Activated naive CD8-positive, alpha-beta T cell treated with anti-CD3 and anti-CD28 coated beads, Interleukin-2, amount 50 U/mL, for 24 hours (primary cell): ENCODE results near the gene ANKS3.

ENCODE experiments used
- ATAC-seq: fragments of 150-1000 bp; cut with Tn5 transposase; one replicate; pipeline ENCODE4 v1.10.0; 2021
- DNase-seq: peaks from one replicate; pipeline ENCODE4 v3.0.0; 2021
- H3K27ac Mint-ChIP-seq: one replicate; pipeline ENCODE4 v1.8.0; 2021; ENCODE audit warnings: mild to moderate bottlenecking, mixed read lengths
- H3K27me3 Mint-ChIP-seq: one replicate; pipeline ENCODE4 v1.8.0; 2021; ENCODE audit warnings: mixed read lengths
- H3K36me3 Mint-ChIP-seq: one replicate; pipeline ENCODE4 v1.8.0; 2021; ENCODE audit warnings: low read depth, mixed read lengths
- H3K4me1 Mint-ChIP-seq: one replicate; pipeline ENCODE4 v1.8.0; 2021; ENCODE audit warnings: mixed read lengths
- H3K4me3 Mint-ChIP-seq: one replicate; pipeline ENCODE4 v1.8.0; 2021; ENCODE audit warnings: mild to moderate bottlenecking, moderate library complexity, mixed read lengths
- H3K9me3 Mint-ChIP-seq: one replicate; pipeline ENCODE4 v1.8.0; 2021; ENCODE audit warnings: mixed read lengths

Gene ANKS3, protein sequence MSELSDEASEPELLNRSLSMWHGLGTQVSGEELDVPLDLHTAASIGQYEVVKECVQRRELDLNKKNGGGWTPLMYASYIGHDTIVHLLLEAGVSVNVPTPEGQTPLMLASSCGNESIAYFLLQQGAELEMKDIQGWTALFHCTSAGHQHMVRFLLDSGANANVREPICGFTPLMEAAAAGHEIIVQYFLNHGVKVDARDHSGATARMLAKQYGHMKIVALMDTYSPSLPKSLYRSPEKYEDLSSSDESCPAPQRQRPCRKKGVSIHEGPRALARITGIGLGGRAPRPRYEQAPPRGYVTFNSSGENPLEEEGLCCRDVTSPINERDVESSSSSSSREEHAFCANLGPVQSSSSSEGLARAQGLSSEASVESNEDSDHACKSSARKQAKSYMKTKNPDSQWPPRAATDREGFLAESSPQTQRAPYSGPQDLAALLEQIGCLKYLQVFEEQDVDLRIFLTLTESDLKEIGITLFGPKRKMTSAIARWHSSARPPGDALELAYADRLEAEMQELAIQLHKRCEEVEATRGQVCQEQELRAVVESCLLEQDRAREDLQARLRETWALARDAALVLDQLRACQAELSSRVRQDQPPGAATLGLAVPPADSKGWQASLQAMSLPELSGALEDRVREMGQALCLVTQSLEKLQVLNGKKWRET

DNA sequence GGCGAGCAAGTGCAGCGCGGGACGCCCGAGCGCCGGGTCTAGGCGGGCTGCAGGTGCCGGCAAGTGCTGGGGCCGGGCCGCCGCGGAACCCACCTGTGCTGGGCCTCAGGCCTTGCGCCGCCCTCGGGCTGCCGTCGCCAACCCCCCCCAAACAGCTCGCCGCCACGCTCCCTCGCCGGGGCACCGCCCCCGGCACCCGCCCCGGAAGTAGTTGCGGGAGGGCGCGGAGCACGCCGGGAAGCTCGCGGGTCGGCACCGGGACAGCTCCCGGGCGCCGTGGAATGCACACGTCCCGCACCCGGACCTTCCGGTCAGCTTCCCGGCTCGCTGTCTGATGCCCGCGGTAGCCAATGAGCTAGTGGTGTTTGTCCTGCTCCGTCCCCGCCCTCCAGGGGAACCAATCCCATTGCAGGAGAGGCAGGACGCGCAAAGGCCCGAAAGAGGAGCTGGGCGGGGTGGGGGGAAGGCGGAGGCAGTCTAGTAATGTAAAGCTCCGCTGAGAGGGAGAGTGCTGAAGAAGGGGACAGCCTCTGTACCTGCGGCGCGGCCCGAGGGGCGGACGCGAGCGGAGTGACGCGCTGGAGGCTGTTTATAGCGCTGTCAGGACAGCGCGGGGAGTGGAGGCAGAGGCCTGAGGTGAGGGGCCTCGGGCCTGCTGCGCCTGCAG, at the start of gene ANKS3, which contains the start of gene DNAAF8:
Gene ANKS3 (minus strand): TSS at position 209 of the 667 bp plus-strand sequence. CDS start 4,122 bp downstream, outside the sequence.
Gene DNAAF8 (plus strand): TSS at position 475 of the 667 bp plus-strand sequence. CDS start 1,978 bp downstream, outside the sequence.
- peak within 1 kb of the TSS; percentile 87 for H3K4me3 Mint-ChIP-seq
- H3K27me3 Mint-ChIP-seq, result no peaks in the 10 kb centered on the region
- H3K36me3 Mint-ChIP-seq, result peaks cover 5% of the 10 kb centered on the region
- peak; percentile 82 for ATAC-seq
- H3K27ac Mint-ChIP-seq, result peak within 1 kb of the TSS; percentile 79
- peak; percentile 83 for DNase-seq
- H3K9me3 Mint-ChIP-seq, result no peaks in the 10 kb centered on the region
- peaks cover 22% of the 10 kb centered on the region for H3K4me1 Mint-ChIP-seq

DNA sequence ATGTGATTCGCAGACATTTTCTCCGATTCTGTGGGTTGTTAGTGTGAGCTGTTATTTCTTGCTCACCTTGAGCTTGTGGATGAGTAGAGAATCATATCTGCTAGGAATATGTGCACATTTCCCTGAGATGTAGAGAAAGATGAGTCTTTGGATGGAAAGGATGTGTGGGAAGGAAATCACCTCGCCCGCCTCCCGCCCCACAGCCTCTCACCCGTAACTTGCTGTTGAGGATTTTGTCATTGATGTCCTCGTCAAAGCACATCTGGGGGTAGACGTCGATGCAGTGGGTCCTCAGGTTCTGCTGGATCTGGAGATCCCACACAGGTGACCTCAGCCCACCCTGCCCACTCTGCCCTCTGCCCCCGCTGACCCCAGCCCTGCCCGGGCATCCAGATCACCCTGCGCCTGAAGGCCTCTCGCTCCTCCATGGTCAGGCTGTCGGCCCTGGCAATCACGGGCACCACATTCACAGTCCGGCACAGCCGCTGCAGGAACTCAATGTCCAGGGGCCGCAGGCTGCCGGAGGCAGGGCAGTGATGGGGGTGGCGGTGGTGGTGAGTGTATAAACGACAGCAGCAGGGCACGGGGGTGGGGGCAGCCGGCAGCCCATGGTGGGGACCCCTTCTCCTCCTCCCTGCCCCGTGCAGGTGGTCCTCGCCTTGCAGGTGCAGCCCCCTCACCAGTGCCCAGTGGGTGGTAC, 49.3 kb upstream of the ANKS3 start:
- ATAC-seq (no peak), DNase-seq (no peak)
- Mint-ChIP-seq H3K9me3 (no peaks in the 10 kb centered on the region), H3K4me3 (no peak overlapping the region), H3K27me3 (no peaks in the 10 kb centered on the region), H3K36me3 (no peaks in the 10 kb centered on the region), H3K4me1 (no peaks in the 10 kb centered on the region), H3K27ac (no peak overlapping the region)

DNA sequence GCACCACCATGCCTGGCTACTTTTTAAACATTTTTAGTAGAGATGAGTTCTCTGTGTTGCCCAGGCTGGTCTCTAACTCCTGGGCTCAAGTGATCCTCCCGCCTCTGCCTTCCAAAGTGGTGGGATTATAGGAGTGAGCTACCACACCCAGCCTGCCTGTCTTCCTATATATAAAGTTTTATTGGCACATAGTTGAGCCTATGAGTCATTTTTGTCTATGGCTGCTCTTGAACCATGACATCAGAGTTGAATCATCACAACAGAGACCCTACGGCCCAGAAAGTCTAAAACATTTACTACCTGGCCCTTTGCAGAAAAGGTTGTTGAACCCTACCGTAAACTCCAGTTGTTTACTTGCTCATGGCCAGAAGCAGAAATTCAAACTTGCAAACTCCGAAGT, 46.2 kb upstream of the ANKS3 start:
- no peak for DNase-seq
- no peak for ATAC-seq
- Mint-ChIP-seq H3K4me3 (no peak overlapping the region), H3K36me3 (no peaks in the 10 kb centered on the region), H3K27me3 (no peaks in the 10 kb centered on the region), H3K9me3 (no peaks in the 10 kb centered on the region), H3K4me1 (no peaks in the 10 kb centered on the region), H3K27ac (no peak overlapping the region)

DNA sequence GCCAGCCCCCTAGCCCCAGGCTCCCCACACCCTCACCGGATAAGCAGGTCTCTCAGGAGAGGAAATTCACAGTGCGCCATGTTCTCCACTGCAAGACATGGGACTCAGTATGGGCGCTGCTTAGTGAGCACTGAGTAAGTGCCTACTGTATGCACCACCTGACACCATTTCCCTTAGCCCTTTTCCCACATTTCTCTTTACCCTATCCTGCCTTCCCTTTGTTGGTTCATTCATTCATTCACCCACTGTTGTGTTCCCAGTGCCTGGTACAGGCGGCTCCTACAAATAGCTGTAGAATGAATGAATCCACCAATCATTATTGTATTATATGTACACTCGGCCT, 44.0 kb upstream of the ANKS3 start:
- Mint-ChIP-seq H3K4me1 (no peaks in the 10 kb centered on the region), H3K4me3 (no peak overlapping the region), H3K27ac (no peak overlapping the region), H3K27me3 (no peaks in the 10 kb centered on the region), H3K9me3 (no peaks in the 10 kb centered on the region), H3K36me3 (no peaks in the 10 kb centered on the region)
- ATAC-seq (no peak), DNase-seq (no peak)

DNA sequence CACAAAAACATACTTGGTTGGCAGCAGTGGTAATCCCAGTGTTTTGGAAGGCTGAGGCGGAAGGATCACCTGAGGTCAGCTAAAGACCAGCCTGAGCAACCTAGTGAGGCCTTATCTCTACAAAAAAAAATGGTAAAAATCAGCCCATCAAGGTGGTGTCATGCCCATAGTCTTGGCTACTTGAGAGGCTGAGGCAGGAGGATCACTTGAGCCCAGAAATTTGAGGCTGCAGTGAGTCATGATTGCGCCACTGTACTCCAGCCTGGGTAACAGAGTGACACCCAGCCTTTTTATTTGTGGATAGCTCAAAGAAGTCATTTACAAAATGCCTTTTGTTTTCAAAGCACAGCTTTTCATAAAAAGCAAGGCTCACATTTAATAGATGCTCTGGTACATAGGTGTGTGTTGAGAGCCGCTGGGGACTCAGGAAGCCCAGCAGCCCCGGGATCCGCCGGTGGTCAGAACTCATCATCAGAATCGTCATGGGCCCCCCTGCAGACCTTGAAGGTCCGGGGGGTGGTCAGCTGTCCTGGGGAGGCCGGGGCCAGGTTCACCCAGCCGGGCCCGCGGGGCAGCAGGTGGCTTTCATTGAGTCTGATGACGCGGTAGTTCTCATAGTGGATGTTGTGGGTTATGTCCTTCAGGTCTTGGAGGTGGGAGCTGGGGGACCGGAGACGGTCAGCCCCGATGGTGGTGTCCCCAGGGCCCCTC, 43.4 kb upstream of the ANKS3 start:
- no peak overlapping the region for H3K27ac Mint-ChIP-seq
- no peaks in the 10 kb centered on the region for H3K9me3 Mint-ChIP-seq
- no peaks in the 10 kb centered on the region for H3K4me1 Mint-ChIP-seq
- DNase-seq (no peak), ATAC-seq (no peak)
- no peaks in the 10 kb centered on the region for H3K27me3 Mint-ChIP-seq
- H3K36me3 Mint-ChIP-seq, result no peaks in the 10 kb centered on the region
- no peak overlapping the region for H3K4me3 Mint-ChIP-seq

DNA sequence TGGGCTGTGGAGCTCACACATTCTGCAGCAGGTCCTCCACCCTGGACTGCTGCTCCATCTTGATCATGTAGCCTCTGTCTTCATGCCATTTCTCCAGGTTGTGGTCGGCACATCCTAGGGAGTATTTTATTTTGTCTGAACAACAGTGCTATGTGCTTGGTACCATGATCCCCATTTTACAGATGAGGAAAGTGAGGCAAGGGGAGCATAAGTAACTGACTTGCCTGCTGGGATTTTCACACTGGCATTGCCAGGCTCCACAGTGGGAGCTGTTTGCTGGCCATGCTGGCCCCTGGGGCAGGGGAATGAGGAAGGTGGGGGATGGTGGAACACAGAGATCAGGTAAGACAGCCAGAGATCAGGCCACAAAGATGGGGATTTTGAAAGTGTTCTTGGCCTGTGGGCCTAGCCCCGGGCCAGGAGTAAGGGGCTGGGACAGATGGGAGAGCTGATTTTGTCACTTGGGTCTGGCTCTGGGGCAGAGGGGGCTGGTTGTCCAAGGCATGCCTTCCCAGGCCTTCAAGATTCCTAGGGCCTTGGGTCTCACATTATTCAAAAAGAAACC, 42.2 kb upstream of the ANKS3 start:
- H3K36me3 Mint-ChIP-seq, result no peaks in the 10 kb centered on the region
- ATAC-seq, result no peak
- H3K4me3 Mint-ChIP-seq, result no peak overlapping the region
- no peak for DNase-seq
- no peaks in the 10 kb centered on the region for H3K9me3 Mint-ChIP-seq
- H3K27ac Mint-ChIP-seq, result no peak overlapping the region
- no peaks in the 10 kb centered on the region for H3K27me3 Mint-ChIP-seq
- H3K4me1 Mint-ChIP-seq, result no peaks in the 10 kb centered on the region

DNA sequence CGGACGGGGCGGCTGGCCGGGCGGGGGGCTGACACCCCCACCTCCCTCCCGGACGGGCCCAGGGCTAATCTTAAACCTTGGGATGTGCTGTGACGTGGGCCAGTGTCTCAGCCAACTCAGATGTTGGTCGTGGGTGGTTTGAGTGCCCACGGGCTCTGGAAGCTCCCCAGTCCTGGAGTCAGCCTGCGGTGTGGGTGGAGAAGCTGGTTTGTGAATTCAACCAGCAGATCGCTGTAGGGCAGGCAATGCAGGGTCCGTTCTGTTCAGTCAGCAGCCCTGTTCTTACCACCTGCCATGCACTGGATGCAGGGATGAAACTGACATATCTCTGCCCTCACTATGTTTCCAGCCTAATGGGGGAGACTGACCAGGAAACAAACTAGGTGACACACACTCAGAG, 40.9 kb upstream of the ANKS3 start:
- no peak overlapping the region for H3K4me3 Mint-ChIP-seq
- H3K4me1 Mint-ChIP-seq, result no peaks in the 10 kb centered on the region
- no peaks in the 10 kb centered on the region for H3K36me3 Mint-ChIP-seq
- H3K27ac Mint-ChIP-seq, result no peak overlapping the region
- no peaks in the 10 kb centered on the region for H3K27me3 Mint-ChIP-seq
- H3K9me3 Mint-ChIP-seq, result no peaks in the 10 kb centered on the region
- DNase-seq, result no peak
- no peak for ATAC-seq

DNA sequence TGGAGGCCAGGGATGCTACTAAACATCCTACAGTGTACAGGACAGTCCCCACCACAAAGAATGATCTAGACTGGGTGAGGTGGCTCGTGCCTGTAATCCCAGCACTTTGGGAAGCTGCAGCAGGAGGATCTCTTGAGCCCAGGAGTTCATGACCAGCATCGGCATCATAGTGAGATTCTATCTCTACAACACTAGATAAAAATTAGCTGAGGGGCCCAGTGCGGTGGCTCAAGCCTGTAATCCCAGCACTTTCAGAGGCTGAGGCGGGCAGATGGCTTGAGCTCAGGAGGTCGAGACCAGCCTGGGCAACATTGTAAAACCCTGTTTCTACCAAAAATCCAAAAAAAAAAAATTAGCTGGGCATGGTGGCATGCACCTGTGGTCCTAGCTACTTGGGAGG, 38.3 kb upstream of the ANKS3 start:
- Mint-ChIP-seq H3K27me3 (no peaks in the 10 kb centered on the region), H3K4me1 (peaks cover 11% of the 10 kb centered on the region), H3K27ac (no peak overlapping the region), H3K9me3 (no peaks in the 10 kb centered on the region), H3K4me3 (no peak overlapping the region), H3K36me3 (no peaks in the 10 kb centered on the region)
- no peak for ATAC-seq
- DNase-seq, result no peak

DNA sequence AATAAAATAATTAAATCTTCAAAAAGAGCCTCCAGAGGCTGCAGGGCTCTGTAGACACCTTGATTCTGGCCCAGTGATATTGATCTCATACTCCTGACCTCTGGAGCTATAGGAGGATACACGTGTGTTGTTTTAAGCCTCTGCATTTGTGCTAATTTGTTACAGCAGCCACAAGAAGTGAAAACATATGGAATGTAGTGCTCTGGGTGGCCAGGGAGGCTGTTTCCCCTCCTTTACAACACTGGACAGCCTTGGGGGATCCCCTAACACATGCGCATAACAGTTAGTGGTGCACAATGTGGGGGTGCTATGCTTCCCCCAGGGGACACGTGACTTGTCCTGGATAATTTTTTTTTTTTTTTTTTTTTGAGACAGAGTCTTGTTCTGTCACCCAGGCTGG, 37.6 kb upstream of the ANKS3 start:
- no peaks in the 10 kb centered on the region for H3K27me3 Mint-ChIP-seq
- no peak overlapping the region for H3K4me3 Mint-ChIP-seq
- peaks cover 14% of the 10 kb centered on the region for H3K4me1 Mint-ChIP-seq
- no peak overlapping the region for H3K27ac Mint-ChIP-seq
- DNase-seq (no peak), ATAC-seq (no peak)
- H3K36me3 Mint-ChIP-seq, result no peaks in the 10 kb centered on the region
- no peaks in the 10 kb centered on the region for H3K9me3 Mint-ChIP-seq

DNA sequence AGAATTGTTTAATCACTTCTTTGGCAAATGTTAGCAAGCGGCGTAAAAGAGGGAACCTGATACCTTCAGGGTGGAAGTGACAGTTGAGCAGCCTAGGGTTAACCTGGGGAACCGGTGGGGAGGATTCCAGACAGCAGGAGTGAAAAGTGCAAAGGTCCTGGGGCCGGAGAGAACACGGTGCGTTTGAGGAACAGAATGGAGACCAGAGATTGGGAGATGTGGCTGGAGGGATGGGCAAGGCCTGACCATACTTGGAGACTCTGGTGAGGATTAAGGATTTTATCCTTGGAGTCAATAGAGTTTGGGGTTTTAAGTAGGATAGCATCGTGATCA, 35.2 kb upstream of the ANKS3 start:
- Mint-ChIP-seq H3K27ac (no peak overlapping the region), H3K4me3 (peak overlapping the region; percentile 21), H3K4me1 (peaks cover 23% of the 10 kb centered on the region), H3K27me3 (no peaks in the 10 kb centered on the region), H3K9me3 (no peaks in the 10 kb centered on the region), H3K36me3 (no peaks in the 10 kb centered on the region)
- no peak for DNase-seq
- no peak for ATAC-seq

DNA sequence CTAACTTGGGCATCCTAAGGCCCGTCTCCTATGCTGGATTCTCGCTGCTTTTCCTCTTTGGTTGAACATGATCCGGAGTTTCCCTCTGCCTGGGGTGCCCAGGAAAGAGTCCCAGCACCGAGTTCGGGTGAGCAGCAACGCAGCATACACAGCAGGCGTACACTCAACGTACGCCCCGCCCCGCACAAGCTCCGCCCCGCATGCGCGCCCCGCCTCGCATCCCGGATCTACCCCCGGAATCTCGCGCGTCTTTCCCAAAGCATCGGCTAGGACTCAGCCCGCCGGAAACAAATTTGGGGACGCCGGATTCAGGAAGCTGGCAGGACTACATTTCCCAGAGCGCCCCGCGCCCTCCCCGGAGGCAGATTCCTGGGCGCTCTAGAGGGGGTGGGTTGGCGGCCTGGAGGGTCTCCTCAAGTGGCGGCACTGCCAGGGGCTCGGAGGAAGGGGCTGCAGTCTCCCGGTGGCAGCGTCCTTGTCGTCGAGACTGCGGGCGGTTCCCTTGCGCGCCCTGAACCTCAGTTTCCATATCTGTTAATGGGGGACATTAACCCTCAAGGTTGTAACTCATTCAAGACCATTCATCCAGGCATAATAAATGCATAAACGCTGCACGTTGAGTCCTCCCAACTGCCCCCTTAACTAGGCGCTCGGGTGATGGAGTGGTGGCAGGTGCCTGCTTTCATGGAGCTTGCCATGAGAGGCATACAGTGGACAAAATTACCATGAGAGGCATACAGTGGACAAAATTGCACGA, 34.7 kb upstream of the ANKS3 start:
- DNase-seq, result peak; percentile 93
- Mint-ChIP-seq H3K4me3 (peak overlapping the region; percentile 85), H3K9me3 (no peaks in the 10 kb centered on the region), H3K27me3 (no peaks in the 10 kb centered on the region), H3K27ac (peak overlapping the region; percentile 87), H3K36me3 (no peaks in the 10 kb centered on the region), H3K4me1 (peaks cover 23% of the 10 kb centered on the region)
- ATAC-seq, result peak; percentile 82

DNA sequence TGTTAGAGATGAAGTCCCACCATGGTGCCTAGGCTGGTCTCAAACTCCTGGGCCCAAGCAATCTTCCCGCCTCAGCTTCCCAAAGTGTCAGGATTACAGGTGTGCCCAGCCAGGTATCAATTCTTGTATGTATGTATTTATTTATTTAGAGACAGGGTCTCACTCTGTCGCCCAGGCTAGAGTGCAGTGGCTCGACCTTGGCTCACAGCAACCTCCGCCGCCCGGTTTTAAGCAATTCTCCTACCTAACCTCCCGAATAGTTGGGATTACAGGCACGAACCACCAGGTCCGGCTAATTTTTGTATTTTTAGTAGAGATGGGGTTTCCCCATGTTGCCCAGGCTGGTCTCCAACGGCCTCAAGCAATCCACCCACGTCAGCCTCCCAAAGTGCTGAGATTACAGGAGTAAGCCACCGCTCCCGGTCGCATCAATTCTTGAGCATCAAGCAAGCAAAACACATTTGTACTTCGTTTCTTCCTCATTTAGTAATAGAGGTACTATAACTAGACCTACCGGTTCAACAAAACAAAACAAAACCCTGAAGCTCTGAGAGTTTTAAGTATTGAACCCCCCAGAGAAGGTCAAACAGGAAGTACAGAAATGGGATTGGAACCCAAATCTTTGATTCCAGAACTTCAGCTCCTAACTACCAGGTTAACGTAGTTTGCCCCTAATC, 33.9 kb upstream of the ANKS3 start:
- H3K27ac Mint-ChIP-seq, result peak overlapping the region; percentile 87

More for the DNA sequence above, 33.9 kb upstream of the ANKS3 start:
- no peak for DNase-seq
- ATAC-seq, result peak; percentile 8
- no peaks in the 10 kb centered on the region for H3K36me3 Mint-ChIP-seq
- peaks cover 23% of the 10 kb centered on the region for H3K4me1 Mint-ChIP-seq
- no peaks in the 10 kb centered on the region for H3K27me3 Mint-ChIP-seq
- no peaks in the 10 kb centered on the region for H3K9me3 Mint-ChIP-seq
- peak overlapping the region; percentile 85 for H3K4me3 Mint-ChIP-seq
